HepG2 (cell line): ENCODE measurements around the gene EXPH5. TPM values are rescaled to one million over a fixed set of nuclear protein-coding genes. Genes with fewer than 3 reads are reported as not detected.

Experiments
- ATAC-seq: fragments of 200-7000 bp; cut with Tn5 transposase; 3 replicates; pipeline ENCODE4 v1.9.1; 2020; ENCODE audit warnings: mild to moderate bottlenecking, moderate library complexity
- BruUV-seq: library from RNA; stranded (reverse); fragments of 400-500 nt; replicated peaks from 2 replicates; lab custom pipeline; 2021; lab: Mats Ljungman, UMichigan
- CTCF ChIA-PET: fragments of 300-600 bp; formaldehyde crosslinking; extraction: SDS; loops from one replicate; lab custom pipeline; 2021; ENCODE audit warnings: low total read pairs, inconsistent platforms, low intra/inter-chr PET ratio; lab: Yijun Ruan, JAX
- POLR2A ChIA-PET: fragments of 350-600 bp; sonication (Branson Sonifier 250); formaldehyde crosslinking; loops from one replicate; lab custom pipeline; 2020; ENCODE audit warnings: antibody characterized with exemption, inconsistent platforms; lab: Yijun Ruan, JAX
- DNase-seq: peaks from one replicate; pipeline ENCODE4 v3.0.0-alpha.2; 2015; ENCODE audit warnings: low spot score
- FAIRE-seq: peaks from 3 replicates; lab custom pipeline; 2011; peaks lifted over from hg19 to GRCh38; lab: Jason Lieb, UNC
- H2AFZ ChIP-seq: one replicate; pipeline ENCODE4 v1.6.1; 2011; ENCODE audit warnings: low read length, inconsistent platforms
- H3K27ac ChIP-seq: fragments of 300-600 bp; 3 replicates; pipeline ENCODE4 v1.8.0; 2011; ENCODE audit warnings: mixed run types, mild to moderate bottlenecking, mixed read lengths, low read length, inconsistent platforms; ENCODE audit not compliant: insufficient read depth; ENCODE audit errors: extremely low read length
- H3K27me3 ChIP-seq, 2 experiments: fragments of 200-600 bp in 1 of 2; 2 replicates in 1 of 2; 3 replicates in 1 of 2; pipeline versions ENCODE4 v1.6.0 to v1.8.0; 2011; ENCODE audit warnings: low read length in 2 of 2, mild to moderate bottlenecking in 2 of 2, moderate library complexity in 2 of 2, inconsistent platforms in 1 of 2; ENCODE audit not compliant: insufficient read depth in 2 of 2, control insufficient read depth in 1 of 2
- H3K36me3 ChIP-seq, 2 experiments: fragments of 200-600 bp in 1 of 2; replicated peaks in 1 of 2; 2 replicates in 1 of 2; 3 replicates in 1 of 2; pipeline versions ENCODE4 v1.5.1 to v1.8.0; 2011; ENCODE audit warnings: low read length in 2 of 2, inconsistent platforms in 1 of 2; ENCODE audit not compliant: insufficient read depth in 2 of 2, control insufficient read depth in 1 of 2
- H3K4me1 ChIP-seq: 2 replicates; pipeline ENCODE4 v1.5.1; 2012; ENCODE audit warnings: low read length, inconsistent platforms; ENCODE audit not compliant: insufficient read depth
- H3K4me2 ChIP-seq: 2 replicates; pipeline ENCODE4 v1.6.0; 2011; ENCODE audit warnings: low read depth, low read length, inconsistent platforms
- H3K4me3 ChIP-seq, 3 experiments: fragments of 200-600 bp in 1 of 3; sonication (generic), shearing (Covaris generic) in 1 of 3; replicated peaks in 1 of 3; 2 replicates each; pipeline ENCODE4 v1.5.1; 2011 to 2016; ENCODE audit warnings: low read length in 3 of 3, inconsistent platforms in 2 of 3, low read depth in 2 of 3, mild to moderate bottlenecking in 2 of 3, control low read depth in 1 of 3, mixed read lengths in 1 of 3; ENCODE audit not compliant: insufficient read depth in 1 of 3
- H3K79me2 ChIP-seq: one replicate; pipeline ENCODE4 v1.6.1; 2011; ENCODE audit warnings: low read length, inconsistent platforms; ENCODE audit not compliant: insufficient read depth
- H3K9ac ChIP-seq: 2 replicates; pipeline ENCODE4 v1.6.0; 2011; ENCODE audit warnings: mild to moderate bottlenecking, low read depth, low read length, inconsistent platforms; ENCODE audit not compliant: insufficient read depth
- H3K9me3 ChIP-seq: 2 replicates; pipeline ENCODE4 v1.5.1; 2012; ENCODE audit warnings: mild to moderate bottlenecking, low read length
- H4K20me1 ChIP-seq: 2 replicates; pipeline ENCODE4 v1.6.0; 2011; ENCODE audit warnings: inconsistent platforms, mild to moderate bottlenecking, low read length, moderate library complexity; ENCODE audit not compliant: insufficient read depth
- ATF4 ChIP-seq, 2 experiments: fragments of 450-650 bp in 1 of 2; sonication (generic) in 1 of 2; formaldehyde crosslinking; IDR thresholded peaks; 2 replicates each; pipeline versions ENCODE4 v1.5.0 to v1.8.0; 2020 to 2022; ENCODE audit warnings: mild to moderate bottlenecking in 1 of 2, missing genetic modification reagents in 1 of 2
- HINFP ChIP-seq: sonication (generic); formaldehyde crosslinking; IDR thresholded peaks from 2 replicates; pipeline ENCODE4 v1.4.0; 2020; ENCODE audit warnings: low read depth, mild to moderate bottlenecking, missing genetic modification reagents
- ISL2 ChIP-seq: sonication (generic); formaldehyde crosslinking; IDR thresholded peaks from 2 replicates; pipeline ENCODE4 v1.5.0; 2020; ENCODE audit warnings: missing genetic modification reagents
- KLF12 ChIP-seq: sonication (generic); formaldehyde crosslinking; IDR thresholded peaks from 2 replicates; pipeline ENCODE4 v1.4.0; 2020; ENCODE audit warnings: missing genetic modification reagents, borderline replicate concordance
- MLX ChIP-seq: IDR thresholded peaks from 2 replicates; pipeline ENCODE4 v1.6.1; 2016
- PAF1 ChIP-seq: IDR thresholded peaks from 2 replicates; pipeline ENCODE4 v1.6.1; 2016; ENCODE audit warnings: missing genetic modification reagents, missing compliant biosample characterization
- PREB ChIP-seq: sonication (generic); formaldehyde crosslinking; IDR thresholded peaks from 2 replicates; pipeline ENCODE4 v1.4.0; 2020; ENCODE audit warnings: missing genetic modification reagents
- SMAD3 ChIP-seq: sonication (generic); formaldehyde crosslinking; IDR thresholded peaks from 2 replicates; pipeline ENCODE4 v1.4.0; 2020; ENCODE audit warnings: missing genetic modification reagents
- SNAI1 ChIP-seq: sonication (generic); formaldehyde crosslinking; IDR thresholded peaks from 2 replicates; pipeline ENCODE4 v1.5.0; 2020; ENCODE audit warnings: mild to moderate bottlenecking, missing genetic modification reagents, borderline replicate concordance
- TCF7 ChIP-seq: sonication (generic); IDR thresholded peaks from 2 replicates; pipeline ENCODE4 v1.6.1; 2016; ENCODE audit warnings: antibody characterized with exemption, low read depth
- TRAFD1 ChIP-seq: sonication (generic); formaldehyde crosslinking; IDR thresholded peaks from 2 replicates; pipeline ENCODE4 v1.5.1; 2020; ENCODE audit warnings: missing genetic modification reagents, mild to moderate bottlenecking, borderline replicate concordance
- ZNF30 ChIP-seq: sonication (generic); formaldehyde crosslinking; IDR thresholded peaks from 2 replicates; pipeline ENCODE4 v1.5.0; 2020; ENCODE audit warnings: mild to moderate bottlenecking, missing genetic modification reagents
- WGBS: methylation state at CpG from one replicate; pipeline ENCODE4 v1.1.6; 2017; ENCODE audit warnings: low lambda C conversion rate; 5-methylcytosine and 5-hydroxymethylcytosine counted together
- in situ Hi-C: cut with HindIII; loops from 2 replicates; pipeline ENCODE4 v1.10.0; 2017; ENCODE audit warnings: low pct_unique_long_range_greater_than_20kb; ENCODE audit not compliant: extremely low pct_ligation_motif_present
- intact Hi-C: fragments of 100-400 bp; cut with micrococcal nuclease; formaldehyde crosslinking; loops from one replicate; pipeline ENCODE4 v1.10.0; 2022; ENCODE audit not compliant: unreplicated experiment
- polyA plus RNA-seq, 8 experiments: library from polyadenylated mRNA; depleted of rRNA in 3 of 8; stranded (reverse) in 7 of 8; unstranded in 1 of 8; fragments of >200 nt; fragmentation: Illumina TruSeq in 4 of 8; extraction: Trizol in 4 of 8; gene quantifications; 2 replicates each; pipeline versions ENCODE4 v1.2.1 to v1.2.3, GENCODE V29; 2011 to 2016; ENCODE audit warnings: low read depth in 4 of 8, missing spikeins in 1 of 8, mixed read lengths in 1 of 8; ENCODE audit not compliant: insufficient read depth in 1 of 8
- total RNA-seq, 5 experiments: library from RNA; depleted of rRNA; stranded (reverse); fragments of >200 nt; fragmentation: Illumina TruSeq; extraction: Trizol; gene quantifications; 2 replicates each; pipeline ENCODE4 v1.2.3, GENCODE V29; 2016; ENCODE audit warnings: low read depth in 1 of 5

Gene EXPH5
- total and polyA plus RNA-seq, 2 of the 13 experiments (the other 11 are each of a cell fraction or from before 2014, with no cell fraction given): under 0.01 to 0.02 TPM

GRCh38 chr11:108597736-108598355 lies 4.3 kb upstream of the EXPH5 start (continued):
- TF ChIP-seq PAF1 (CRISPR knock-in tag): no peak
- TF ChIP-seq ISL2 (CRISPR knock-in tag): no peak
- TF ChIP-seq ATF4 (CRISPR knock-in tag; IDR thresholded peaks at IDR 0.05): no peak

- intact Hi-C loops: loop anchor here (10.0 kb wide), 1 partner anchor 102 kb away; the partner anchor contains the start of gene POGLUT3
- ChIA-PET CTCF (no interaction called here), POLR2A (no interaction called here)
- no peak for DNase-seq
- H3K36me3 ChIP-seq: no peaks in the 10 kb centered on the region
- H3K27ac ChIP-seq: no peak overlapping the region
- no peak for TF ChIP-seq ZNF30
- no peak for TF ChIP-seq TRAFD1 (CRISPR knock-in tag)
- TF ChIP-seq SMAD3 (CRISPR knock-in tag): no peak
- TF ChIP-seq TCF7: no peak
- TF ChIP-seq MLX (CRISPR knock-in tag): no peak
- TF ChIP-seq SNAI1: no peak
- TF ChIP-seq KLF12 (CRISPR knock-in tag): no peak
- TF ChIP-seq PREB: no peak
- TF ChIP-seq HINFP (CRISPR knock-in tag): no peak
- H3K79me2 ChIP-seq: no peaks in the 10 kb centered on the region
- H3K4me2 ChIP-seq: no peak overlapping the region
- no peak overlapping the region for H3K9ac ChIP-seq
- peaks cover 10% of the 10 kb centered on the region for H3K4me1 ChIP-seq
- BruUV-seq: no TSS peak
- no peak overlapping the region for H2AFZ ChIP-seq
- no peak for FAIRE-seq
- in situ Hi-C loops: no loop called here
- peaks cover 2 to 17% of the 10 kb centered on the region in 2 experiments; a peak in 4 of 5 replicates for H3K27me3 ChIP-seq
- H4K20me1 ChIP-seq: no peaks in the 10 kb centered on the region
- no peaks in the 10 kb centered on the region for H3K9me3 ChIP-seq
- WGBS: 27% methylated on average over 2 of the region's 2 CpGs
- H3K4me3 ChIP-seq: no peak overlapping the region
- ATAC-seq: no peak
Observed at GRCh38 chr11:108596701-108597100, 3.1 kb upstream of the EXPH5 start.
